ENCODE measurements around the gene CYB5R2.

DNA sequence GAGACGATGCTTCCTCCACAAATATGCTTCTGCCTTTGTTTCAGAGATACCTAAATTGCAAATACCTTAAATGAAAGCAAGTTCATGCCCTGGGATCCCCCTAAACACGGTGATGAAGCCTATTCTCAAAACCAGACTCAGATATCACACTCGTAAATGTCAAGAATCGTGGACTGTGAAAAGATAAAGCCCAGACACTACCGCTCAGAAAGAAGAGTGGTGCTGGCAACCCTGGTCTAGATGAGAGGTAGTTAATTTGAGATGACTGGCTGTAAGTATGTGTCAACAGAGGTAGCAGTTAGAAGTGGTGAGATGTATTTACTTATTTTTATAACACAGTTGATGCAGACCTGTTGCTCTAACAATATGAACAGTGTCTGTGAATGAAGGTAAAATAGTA is 30.4 kb upstream of the CYB5R2 start:
- TF ChIP-seq, protein P1, sequence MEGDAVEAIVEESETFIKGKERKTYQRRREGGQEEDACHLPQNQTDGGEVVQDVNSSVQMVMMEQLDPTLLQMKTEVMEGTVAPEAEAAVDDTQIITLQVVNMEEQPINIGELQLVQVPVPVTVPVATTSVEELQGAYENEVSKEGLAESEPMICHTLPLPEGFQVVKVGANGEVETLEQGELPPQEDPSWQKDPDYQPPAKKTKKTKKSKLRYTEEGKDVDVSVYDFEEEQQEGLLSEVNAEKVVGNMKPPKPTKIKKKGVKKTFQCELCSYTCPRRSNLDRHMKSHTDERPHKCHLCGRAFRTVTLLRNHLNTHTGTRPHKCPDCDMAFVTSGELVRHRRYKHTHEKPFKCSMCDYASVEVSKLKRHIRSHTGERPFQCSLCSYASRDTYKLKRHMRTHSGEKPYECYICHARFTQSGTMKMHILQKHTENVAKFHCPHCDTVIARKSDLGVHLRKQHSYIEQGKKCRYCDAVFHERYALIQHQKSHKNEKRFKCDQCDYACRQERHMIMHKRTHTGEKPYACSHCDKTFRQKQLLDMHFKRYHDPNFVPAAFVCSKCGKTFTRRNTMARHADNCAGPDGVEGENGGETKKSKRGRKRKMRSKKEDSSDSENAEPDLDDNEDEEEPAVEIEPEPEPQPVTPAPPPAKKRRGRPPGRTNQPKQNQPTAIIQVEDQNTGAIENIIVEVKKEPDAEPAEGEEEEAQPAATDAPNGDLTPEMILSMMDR (conservative IDR thresholded peaks at IDR 0.05 in 1 of 2, IDR thresholded peaks at IDR 0.05 in 1 of 2; ENCODE audit: low read depth in 1 of 2, low read length in 2 of 2): no peak
- no peak for TF ChIP-seq EZH2 (IDR thresholded peaks at IDR 0.05; ENCODE audit: low read length, missing control alignments)

Data from fibroblast of lung (primary cell).